GM15510 (cell line): Measurements from ENCODE around the gene WNT11.

Experiments
- POLR2A ChIP-seq: IDR thresholded peaks from 3 replicates; pipeline ENCODE4 v1.6.1; 2011; ENCODE audit warnings: borderline replicate concordance; ENCODE audit not compliant: insufficient read length; ENCODE audit errors: extremely low read depth

Gene WNT11

GRCh38 chr11:76164861-76165751 lies 41.2 kb downstream of the WNT11 start:
- no peak for TF ChIP-seq POLR2A

- TF ChIP-seq POLR2A = no peak
Measured at GRCh38 chr11:76164081-76164480, 42.2 kb downstream of the WNT11 start.

GRCh38 chr11:76163289-76163880 lies 42.9 kb downstream of the WNT11 start:
- TF ChIP-seq POLR2A = no peak

DNA sequence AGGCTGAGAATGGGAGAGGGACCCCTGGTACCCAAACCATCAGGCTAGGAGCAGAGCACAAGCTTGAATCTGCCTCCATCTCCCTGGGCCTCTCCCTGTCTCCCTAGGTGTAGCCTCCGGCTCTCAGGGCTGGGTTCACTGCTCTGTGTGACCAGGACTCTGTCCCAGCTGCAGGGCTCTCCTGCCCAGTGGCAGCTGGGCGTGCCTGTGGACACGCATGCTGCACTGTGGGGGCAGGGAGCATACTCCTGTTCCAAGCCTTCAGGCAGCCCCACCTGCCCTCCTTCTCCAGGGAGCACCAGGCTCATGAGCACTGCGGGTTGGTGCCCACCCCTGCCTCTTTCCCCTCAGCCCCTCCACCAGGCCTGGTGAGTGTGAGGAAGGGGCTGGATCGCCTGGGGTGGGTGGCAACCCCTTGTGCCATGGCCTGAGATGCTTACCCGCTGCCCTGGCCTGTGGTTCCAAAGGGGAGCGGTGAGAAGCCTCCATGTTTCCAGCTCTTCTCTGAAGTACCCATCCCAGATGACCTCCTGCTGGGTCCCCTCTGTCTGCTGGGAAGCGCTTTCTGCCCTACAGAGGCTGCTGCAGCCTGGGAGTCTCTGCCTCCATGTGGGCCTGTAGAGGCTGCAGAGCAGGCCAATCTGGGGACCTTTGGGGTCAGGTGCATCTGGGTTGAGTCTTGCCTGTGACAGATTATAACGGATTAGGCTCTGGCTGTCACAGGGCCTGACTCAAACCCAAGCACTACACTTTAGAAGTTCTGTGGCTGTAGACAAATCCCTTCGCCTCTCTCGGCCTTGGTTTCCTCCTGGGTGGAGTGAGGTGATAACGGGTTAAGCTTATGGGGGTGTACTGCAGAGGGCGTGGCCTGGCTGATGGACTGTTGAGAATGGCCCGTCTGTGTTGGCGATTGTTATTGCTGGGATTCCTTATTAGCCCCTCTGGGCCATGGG lies 43.7 kb downstream of the WNT11 start:
- no peak for TF ChIP-seq POLR2A

DNA sequence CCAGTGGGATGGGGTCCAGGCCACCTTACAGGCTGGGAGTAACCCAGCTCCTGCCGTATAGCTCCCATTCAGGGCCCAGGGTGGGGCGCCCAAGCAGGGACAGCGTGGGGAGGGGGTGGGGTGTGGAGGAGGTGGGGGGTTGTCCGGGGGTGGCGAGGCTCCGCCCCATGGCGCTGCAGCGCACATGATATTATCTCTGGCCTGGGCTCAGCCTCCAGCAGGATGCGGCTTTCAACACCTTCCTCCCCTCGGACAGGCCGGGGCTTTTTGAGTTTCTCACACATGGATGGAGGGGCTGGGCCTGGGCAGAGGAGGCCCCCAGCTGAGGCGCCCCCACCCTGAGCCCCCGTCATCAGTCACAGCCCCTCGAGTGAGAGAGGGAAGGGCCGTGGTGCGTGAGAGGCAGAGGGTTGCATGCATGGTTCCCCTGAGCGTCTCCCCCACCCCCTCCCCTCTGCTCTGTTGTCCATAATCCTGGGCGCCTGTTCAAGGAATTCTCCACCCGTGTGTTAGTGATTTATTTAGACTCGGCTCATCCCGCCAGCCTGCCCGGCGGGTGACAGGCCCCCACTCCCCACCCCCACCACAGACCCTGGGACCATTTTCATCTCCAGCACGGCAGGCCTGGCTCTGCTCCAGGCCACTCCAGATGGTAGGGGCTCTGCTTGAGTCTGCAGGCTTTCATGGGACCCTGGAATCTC lies 44.9 kb downstream of the WNT11 start:
- no peak for TF ChIP-seq POLR2A

DNA sequence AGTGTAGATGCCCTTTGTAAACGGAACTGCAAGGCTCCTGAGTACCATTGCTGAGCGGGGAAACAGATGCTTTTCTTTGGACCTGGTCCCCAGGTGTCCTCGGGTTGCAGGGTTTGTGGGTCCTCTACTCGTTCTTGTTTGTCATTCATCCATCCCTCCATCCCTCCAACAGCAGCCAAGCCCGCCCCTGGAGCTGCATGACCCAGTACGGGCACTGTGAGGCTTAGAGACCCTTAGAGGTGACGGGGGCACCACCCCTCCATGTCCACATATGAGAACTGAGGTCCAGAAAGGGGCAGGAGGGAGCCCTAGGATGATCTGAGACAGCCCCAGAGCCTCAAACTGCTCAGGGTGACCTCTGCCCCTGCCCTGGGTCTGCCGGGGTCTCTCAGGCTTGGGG lies 45.4 kb downstream of the WNT11 start:
- TF ChIP-seq POLR2A = no peak

DNA sequence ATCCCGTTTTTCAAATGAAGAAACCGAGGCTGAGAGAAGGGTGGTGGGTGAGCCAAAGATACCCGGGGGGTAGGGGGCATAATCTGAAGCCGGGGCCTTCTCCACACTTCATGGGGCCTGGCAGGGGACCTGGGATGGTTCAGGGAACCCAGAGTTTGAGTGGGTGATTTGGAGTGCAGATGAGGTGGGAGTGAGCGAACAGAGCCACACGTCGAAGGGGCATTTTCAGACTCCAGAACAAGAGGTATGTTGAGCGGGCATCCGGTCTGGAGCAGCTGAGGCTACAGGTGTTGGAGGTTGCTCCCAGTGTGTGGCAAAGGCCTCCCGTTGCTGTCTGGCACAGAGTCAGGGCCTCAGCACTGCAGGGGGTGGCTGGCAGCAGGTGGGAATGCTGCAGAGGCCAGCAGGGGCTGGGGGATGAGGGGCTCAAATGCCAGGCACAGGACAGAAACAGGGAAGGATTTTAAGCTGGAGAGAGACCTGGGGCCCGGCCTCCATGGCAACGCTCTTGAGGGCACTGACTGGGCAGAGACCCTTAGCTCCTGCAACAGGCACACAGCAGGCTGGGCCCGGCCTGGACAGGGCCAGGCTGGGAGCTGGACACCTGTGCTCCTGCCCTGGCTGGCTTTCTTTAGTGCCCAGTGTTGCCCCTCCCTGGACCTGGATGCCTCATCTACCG lies 46.2 kb downstream of the WNT11 start:
- TF ChIP-seq POLR2A = no peak

DNA sequence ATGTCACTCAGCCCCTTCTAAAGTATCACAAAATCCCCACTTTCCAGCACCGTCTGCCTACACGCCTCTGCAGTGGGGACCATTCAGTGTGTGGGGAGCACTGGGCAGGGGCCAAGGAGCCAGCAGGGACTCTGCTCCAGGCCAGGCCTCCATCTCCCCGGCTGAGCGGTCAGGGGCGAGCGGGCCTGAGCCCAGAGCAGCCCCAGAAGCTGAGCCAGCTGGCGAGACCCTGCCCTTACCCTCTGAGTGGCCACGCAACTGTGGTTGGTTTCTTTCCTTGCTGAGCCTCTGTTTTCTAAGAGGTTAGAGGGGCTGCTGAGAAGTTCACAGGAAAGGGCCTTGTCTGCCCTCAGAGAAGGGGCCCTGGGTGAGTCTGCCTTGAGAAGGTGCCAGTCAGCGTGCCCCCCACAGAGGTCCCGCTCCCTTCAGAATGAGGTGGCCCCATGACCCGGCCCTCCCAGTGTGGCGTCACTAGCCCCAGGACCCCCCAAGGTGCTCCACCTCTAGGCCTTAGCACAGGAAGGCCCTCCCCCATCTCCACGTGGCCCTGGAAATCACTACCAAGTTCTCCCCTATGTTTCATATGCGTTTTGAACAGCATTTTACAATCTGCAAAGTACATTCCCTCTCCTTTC lies 46.9 kb downstream of the WNT11 start:
- no peak for TF ChIP-seq POLR2A

DNA sequence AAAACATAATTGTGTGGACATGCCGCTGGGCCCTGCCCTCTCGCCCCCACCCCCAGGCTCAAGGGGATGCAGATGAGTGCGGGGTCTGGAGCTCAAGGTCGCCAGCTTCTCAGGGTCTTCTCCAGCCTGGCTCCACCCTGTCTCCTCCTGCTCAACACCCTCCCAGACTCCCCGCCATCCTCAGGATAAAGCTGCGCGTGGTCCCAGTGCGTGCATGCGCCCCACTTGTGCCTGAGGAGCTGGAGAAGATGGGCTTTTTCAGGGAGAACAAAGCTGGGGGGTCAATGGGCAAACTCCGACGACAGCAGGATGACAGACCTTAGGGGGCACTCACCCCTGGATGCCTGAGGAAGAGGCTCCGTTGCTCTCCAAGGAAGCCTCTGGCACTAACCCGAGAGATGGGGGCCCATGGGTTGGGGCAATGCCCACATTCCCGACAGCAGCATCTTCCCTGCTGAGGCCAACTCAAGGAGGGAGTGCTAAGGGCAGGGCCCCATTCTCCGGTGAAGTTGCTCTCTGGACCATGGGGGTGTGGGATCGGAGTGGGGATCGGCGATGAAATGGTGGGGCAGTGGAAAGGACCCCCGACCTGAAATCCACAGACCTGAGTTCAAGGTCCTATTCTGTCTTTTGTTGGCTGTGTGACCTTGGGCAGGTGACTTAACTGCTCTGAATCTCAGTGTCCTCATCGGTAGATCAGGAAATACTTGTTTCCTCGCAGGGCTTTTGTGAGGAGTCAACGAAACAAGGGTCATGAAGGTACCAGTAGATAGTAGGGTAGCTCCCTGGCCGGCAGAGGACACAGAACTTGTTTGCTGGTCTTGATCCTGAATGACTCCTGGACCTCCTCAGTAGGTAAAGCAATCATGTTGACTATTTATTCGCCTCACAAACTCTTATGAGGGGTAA lies 47.7 kb downstream of the WNT11 start:
- TF ChIP-seq POLR2A = no peak

- no peak for TF ChIP-seq POLR2A
Measured at GRCh38 chr11:76157891-76158290, 48.4 kb downstream of the WNT11 start.

DNA sequence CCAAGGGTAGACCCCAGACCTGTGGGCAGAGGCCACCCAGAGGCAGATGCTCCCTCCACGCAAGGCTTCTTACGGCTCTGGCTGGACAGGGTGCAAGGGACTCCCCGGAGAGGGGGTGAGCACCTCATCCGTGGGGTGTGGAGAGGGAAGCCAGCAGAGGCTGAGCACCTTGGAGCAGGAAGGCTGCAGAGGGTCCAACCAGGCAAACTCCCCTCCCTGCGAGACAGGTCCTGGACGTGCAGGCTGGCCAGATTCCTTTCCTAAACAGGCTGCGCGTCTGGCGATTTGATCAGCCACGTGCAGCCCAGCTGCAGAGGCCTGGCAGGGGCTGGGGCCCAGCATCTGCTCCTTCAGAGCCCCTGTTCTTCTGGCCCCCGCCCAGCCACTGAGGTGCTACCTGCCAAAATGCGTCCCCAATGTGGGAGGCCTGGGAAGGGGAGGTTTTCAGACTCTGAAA lies 49.3 kb downstream of the WNT11 start:
- no peak for TF ChIP-seq POLR2A

GRCh38 chr11:76155500-76156227 lies 50.6 kb downstream of the WNT11 start:
- TF ChIP-seq POLR2A = no peak
